ENCODE data around the gene RMND1.

RMND1 gene

GRCh38 chr6:151441390-151442166, 10.3 kb downstream of the RMND1 start:
- H3K27ac ChIP-seq = no peak overlapping the region
- TF ChIP-seq ZFX (IDR thresholded peaks at IDR 0.05; ENCODE audit: borderline replicate concordance) = no peak

- H3K27ac ChIP-seq = no peak overlapping the region
- TF ChIP-seq, protein P1, sequence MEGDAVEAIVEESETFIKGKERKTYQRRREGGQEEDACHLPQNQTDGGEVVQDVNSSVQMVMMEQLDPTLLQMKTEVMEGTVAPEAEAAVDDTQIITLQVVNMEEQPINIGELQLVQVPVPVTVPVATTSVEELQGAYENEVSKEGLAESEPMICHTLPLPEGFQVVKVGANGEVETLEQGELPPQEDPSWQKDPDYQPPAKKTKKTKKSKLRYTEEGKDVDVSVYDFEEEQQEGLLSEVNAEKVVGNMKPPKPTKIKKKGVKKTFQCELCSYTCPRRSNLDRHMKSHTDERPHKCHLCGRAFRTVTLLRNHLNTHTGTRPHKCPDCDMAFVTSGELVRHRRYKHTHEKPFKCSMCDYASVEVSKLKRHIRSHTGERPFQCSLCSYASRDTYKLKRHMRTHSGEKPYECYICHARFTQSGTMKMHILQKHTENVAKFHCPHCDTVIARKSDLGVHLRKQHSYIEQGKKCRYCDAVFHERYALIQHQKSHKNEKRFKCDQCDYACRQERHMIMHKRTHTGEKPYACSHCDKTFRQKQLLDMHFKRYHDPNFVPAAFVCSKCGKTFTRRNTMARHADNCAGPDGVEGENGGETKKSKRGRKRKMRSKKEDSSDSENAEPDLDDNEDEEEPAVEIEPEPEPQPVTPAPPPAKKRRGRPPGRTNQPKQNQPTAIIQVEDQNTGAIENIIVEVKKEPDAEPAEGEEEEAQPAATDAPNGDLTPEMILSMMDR (IDR thresholded peaks at IDR 0.05) = no peak
- no peak for TF ChIP-seq ZFX (IDR thresholded peaks at IDR 0.05; ENCODE audit: borderline replicate concordance)
Measured at GRCh38 chr6:151440930-151441329, 11.0 kb downstream of the RMND1 start.

- TF ChIP-seq, protein P1 (IDR thresholded peaks at IDR 0.05) = no peak
- TF ChIP-seq ZFX (IDR thresholded peaks at IDR 0.05; ENCODE audit: borderline replicate concordance) = no peak
- no peak overlapping the region for H3K27ac ChIP-seq
Measured at GRCh38 chr6:151440498-151440897, 11.4 kb downstream of the RMND1 start.

GRCh38 chr6:151437401-151437800, 14.5 kb downstream of the RMND1 start:
- TF ChIP-seq ZFX (IDR thresholded peaks at IDR 0.05; ENCODE audit: borderline replicate concordance) = no peak
- TF ChIP-seq, protein P1 (IDR thresholded peaks at IDR 0.05) = no peak
- H3K27ac ChIP-seq = no peak overlapping the region

- no peak for TF ChIP-seq ZFX (IDR thresholded peaks at IDR 0.05; ENCODE audit: borderline replicate concordance)
- TF ChIP-seq, protein P1 (IDR thresholded peaks at IDR 0.05) = no peak
- no peak overlapping the region for H3K27ac ChIP-seq
Measured at GRCh38 chr6:151436802-151437201, 15.1 kb downstream of the RMND1 start.

DNA sequence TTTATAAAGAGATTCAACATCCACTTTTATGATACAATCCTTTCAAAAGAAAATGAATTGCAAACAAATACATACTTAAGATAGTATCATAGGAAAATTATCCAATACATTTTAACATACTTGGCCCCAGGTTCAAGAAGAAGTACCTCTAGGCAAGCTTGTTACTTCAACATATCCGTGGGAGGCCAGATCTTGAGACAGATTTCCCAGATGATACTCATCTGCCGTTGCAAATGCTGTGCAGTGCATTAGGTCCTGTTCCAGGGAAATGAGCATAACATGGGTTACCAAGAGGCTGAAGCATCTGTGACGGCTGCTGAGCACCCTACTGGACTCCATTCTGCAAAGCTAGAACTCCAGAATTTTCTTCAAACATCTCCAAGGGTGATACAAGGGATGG, 15.6 kb downstream of the RMND1 start:
- no peak overlapping the region for H3K27ac ChIP-seq
- no peak for TF ChIP-seq ZFX (IDR thresholded peaks at IDR 0.05; ENCODE audit: borderline replicate concordance)
- TF ChIP-seq, protein P1 (IDR thresholded peaks at IDR 0.05) = no peak

DNA sequence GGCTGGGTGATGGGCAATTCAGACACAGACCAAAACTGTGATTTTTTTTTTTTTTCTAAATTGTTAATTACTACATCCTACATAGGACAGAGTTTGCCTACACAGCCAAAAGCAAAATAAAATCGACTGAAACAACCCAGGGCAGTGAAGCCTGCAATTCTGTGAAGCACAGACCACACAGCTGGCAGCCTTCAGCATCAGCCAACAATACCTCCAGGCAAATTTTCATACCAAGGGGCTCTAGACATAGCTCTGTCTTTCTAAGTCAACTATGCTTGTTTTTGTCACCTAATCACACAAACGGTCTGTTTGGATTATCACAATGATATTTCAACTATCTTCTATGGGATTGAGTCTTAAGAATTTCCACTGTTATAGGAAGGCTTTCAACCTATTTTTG, 17.6 kb downstream of the RMND1 start:
- H3K27ac ChIP-seq = no peak overlapping the region
- TF ChIP-seq, protein P1 (IDR thresholded peaks at IDR 0.05) = no peak

DNA sequence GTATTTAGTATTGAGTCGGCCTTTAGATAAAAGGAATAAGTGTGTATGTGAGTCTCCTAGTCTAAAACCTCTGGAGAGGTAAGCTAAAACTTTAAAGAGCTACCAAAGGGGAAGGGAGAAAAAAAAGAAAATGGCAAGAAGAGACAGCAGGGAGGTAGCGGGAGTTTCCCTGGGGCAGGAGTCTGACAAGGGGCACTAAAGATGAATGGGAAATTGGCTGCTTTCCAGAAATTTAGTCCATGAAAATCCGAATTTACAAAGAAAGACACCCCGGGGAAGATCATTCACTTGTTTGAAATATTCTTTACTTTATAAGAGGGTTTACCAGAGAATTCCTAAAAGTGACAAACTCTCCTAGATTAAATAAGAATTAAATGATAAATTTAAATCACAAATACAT, 19.3 kb downstream of the RMND1 start:
- TF ChIP-seq ZFX (IDR thresholded peaks at IDR 0.05; ENCODE audit: borderline replicate concordance) = no peak
- TF ChIP-seq, protein P1 (IDR thresholded peaks at IDR 0.05) = no peak
- H3K27ac ChIP-seq = no peak overlapping the region
